Duodenal mucosa (tissue), 2 donors: Measurements from ENCODE around the gene SRPK2.
A peak's percentile ranks its signal among the peaks of the same experiment; 100 is the strongest.

Experiments
- H3K27ac ChIP-seq: one replicate; pipeline ENCODE4 v1.7.0; 2013; ENCODE audit warnings: low read depth, low read length
- H3K27me3 ChIP-seq, 2 donors: one replicate each; pipeline ENCODE4 v1.7.0; 2013; ENCODE audit warnings: low read length in 2 of 2, control low read depth in 1 of 2; ENCODE audit not compliant: insufficient read depth in 2 of 2, control insufficient read depth in 1 of 2
- H3K36me3 ChIP-seq, 2 donors: one replicate each; pipeline ENCODE4 v1.7.0; 2013; ENCODE audit warnings: low read length in 2 of 2, control low read depth in 1 of 2; ENCODE audit not compliant: insufficient read depth in 2 of 2, control insufficient read depth in 1 of 2
- H3K4me1 ChIP-seq, 2 donors: one replicate each; pipeline ENCODE4 v1.7.0; 2013; ENCODE audit warnings: low read length in 2 of 2, control low read depth in 1 of 2; ENCODE audit not compliant: insufficient read depth in 2 of 2, control insufficient read depth in 1 of 2
- H3K4me3 ChIP-seq, 2 donors: one replicate each; pipeline ENCODE4 v1.7.0; 2013; ENCODE audit warnings: low read length in 2 of 2, low read depth in 1 of 2
- H3K9ac ChIP-seq, 2 donors: one replicate each; pipeline ENCODE4 v1.7.0; 2013; ENCODE audit warnings: low read length in 2 of 2, low read depth in 1 of 2
- H3K9me3 ChIP-seq, 2 donors: one replicate each; pipeline ENCODE4 v1.7.0; 2013; ENCODE audit warnings: low read length in 2 of 2, control low read depth in 1 of 2; ENCODE audit not compliant: control insufficient read depth in 1 of 2

The SRPK2 gene

GRCh38 chr7:105285118-105285874, 103.4 kb downstream of the SRPK2 start:
- H3K27me3 ChIP-seq: no peaks in the 10 kb centered on the region
- no peak overlapping the region for H3K27ac ChIP-seq
- no peaks in the 10 kb centered on the region for H3K9me3 ChIP-seq
- no peak overlapping the region for H3K9ac ChIP-seq
- no peak overlapping the region for H3K4me3 ChIP-seq
- H3K36me3 ChIP-seq: no peaks in the 10 kb centered on the region
- H3K4me1 ChIP-seq: no peaks in the 10 kb centered on the region

GRCh38 chr7:105284014-105284413, 104.7 kb downstream of the SRPK2 start:
- Histone ChIP-seq H3K36me3 (no peaks in the 10 kb centered on the region), H3K9ac (no peak overlapping the region), H3K4me3 (no peak overlapping the region), H3K27ac (no peak overlapping the region), H3K9me3 (no peaks in the 10 kb centered on the region), H3K4me1 (no peaks in the 10 kb centered on the region), H3K27me3 (no peaks in the 10 kb centered on the region)

GRCh38 chr7:105281966-105282365, 106.8 kb downstream of the SRPK2 start:
- Histone ChIP-seq H3K27me3 (no peaks in the 10 kb centered on the region), H3K27ac (no peak overlapping the region), H3K4me1 (no peaks in the 10 kb centered on the region), H3K36me3 (no peaks in the 10 kb centered on the region), H3K9ac (no peak overlapping the region), H3K4me3 (no peak overlapping the region), H3K9me3 (no peaks in the 10 kb centered on the region)

- no peak overlapping the region for H3K9ac ChIP-seq
Observed at GRCh38 chr7:105279688-105280007, 109.1 kb downstream of the SRPK2 start.

GRCh38 chr7:105278973-105279687, 109.6 kb downstream of the SRPK2 start:
- H3K9ac ChIP-seq: no peak overlapping the region
- H3K9me3 ChIP-seq: no peaks in the 10 kb centered on the region
- no peak overlapping the region for H3K27ac ChIP-seq
- no peaks in the 10 kb centered on the region for H3K36me3 ChIP-seq
- H3K4me3 ChIP-seq: no peak overlapping the region
- no peaks in the 10 kb centered on the region for H3K27me3 ChIP-seq
- H3K4me1 ChIP-seq: no peaks in the 10 kb centered on the region

More at GRCh38 chr7:105279688-105280007, 109.1 kb downstream of the SRPK2 start:
- Histone ChIP-seq H3K27ac (no peak overlapping the region), H3K4me3 (no peak overlapping the region), H3K9me3 (no peaks in the 10 kb centered on the region), H3K36me3 (no peaks in the 10 kb centered on the region), H3K27me3 (no peaks in the 10 kb centered on the region), H3K4me1 (no peaks in the 10 kb centered on the region)

- H3K36me3 ChIP-seq: no peaks in the 10 kb centered on the region
- H3K27me3 ChIP-seq: no peaks in the 10 kb centered on the region
- H3K9ac ChIP-seq: no peak overlapping the region
- no peaks in the 10 kb centered on the region for H3K4me1 ChIP-seq
- H3K4me3 ChIP-seq: no peak overlapping the region
- no peaks in the 10 kb centered on the region for H3K9me3 ChIP-seq
- no peak overlapping the region for H3K27ac ChIP-seq
Observed at GRCh38 chr7:105278565-105278964, 110.2 kb downstream of the SRPK2 start.

- no peak overlapping the region for H3K27ac ChIP-seq
- H3K36me3 ChIP-seq: no peaks in the 10 kb centered on the region
- H3K4me3 ChIP-seq: no peak overlapping the region
- no peaks in the 10 kb centered on the region for H3K27me3 ChIP-seq
- H3K9ac ChIP-seq: no peak overlapping the region
- H3K4me1 ChIP-seq: no peaks in the 10 kb centered on the region
- no peaks in the 10 kb centered on the region for H3K9me3 ChIP-seq
Observed at GRCh38 chr7:105277341-105277740, 111.4 kb downstream of the SRPK2 start.

- H3K36me3 ChIP-seq: no peaks in the 10 kb centered on the region
- no peak overlapping the region for H3K9ac ChIP-seq
- no peak overlapping the region for H3K27ac ChIP-seq
- peaks cover 16 to 17% of the 10 kb centered on the region in 2 donors for H3K4me1 ChIP-seq
- H3K27me3 ChIP-seq: no peaks in the 10 kb centered on the region
- H3K4me3 ChIP-seq: no peak overlapping the region
- H3K9me3 ChIP-seq: no peaks in the 10 kb centered on the region
Observed at GRCh38 chr7:105270117-105270516, 118.6 kb downstream of the SRPK2 start.

GRCh38 chr7:105269397-105269796, 119.3 kb downstream of the SRPK2 start:
- peak overlapping the region; percentile 40 to 64 for H3K9ac ChIP-seq

GRCh38 chr7:105268511-105269392, 120.0 kb downstream of the SRPK2 start:
- peaks cover 16 to 17% of the 10 kb centered on the region in 2 donors for H3K4me1 ChIP-seq
- H3K27me3 ChIP-seq: no peaks in the 10 kb centered on the region
- no peaks in the 10 kb centered on the region for H3K9me3 ChIP-seq
- H3K36me3 ChIP-seq: no peaks in the 10 kb centered on the region
- peak overlapping the region; percentile 61 to 70 for H3K4me3 ChIP-seq
- H3K9ac ChIP-seq: peak overlapping the region; percentile 48 to 64
- peak overlapping the region; percentile 5 for H3K27ac ChIP-seq

More at GRCh38 chr7:105269397-105269796, 119.3 kb downstream of the SRPK2 start:
- Histone ChIP-seq H3K27me3 (no peaks in the 10 kb centered on the region), H3K4me1 (peaks cover 16 to 17% of the 10 kb centered on the region in 2 donors), H3K4me3 (peak overlapping the region; percentile 61 to 70), H3K36me3 (no peaks in the 10 kb centered on the region), H3K9me3 (no peaks in the 10 kb centered on the region), H3K27ac (no peak overlapping the region)
